ENCODE measurements around the gene RSPH1.

Gene RSPH1

GRCh38 chr21:42467140-42467983 is 28.7 kb downstream of the RSPH1 start:
- H3K9me3 ChIP-seq (ENCODE audit: low read depth, low read length), result no peaks in the 10 kb centered on the region
- DNase-seq (ENCODE audit: low read depth, low spot score), result no peak
- H3K27ac ChIP-seq, result peak overlapping the region; percentile 81; the same call in 1 of the 2 replicates
- no peak overlapping the region for H3K4me3 ChIP-seq
- TF ChIP-seq POLR2AphosphoS5 (IDR thresholded peaks at IDR 0.05; ENCODE audit: borderline replicate concordance, low read depth, low read length), result no peak
- no peak for TF ChIP-seq EZH2 (IDR thresholded peaks at IDR 0.05)
- no peak for TF ChIP-seq FOXP2 (optimal IDR thresholded peaks at IDR 0.05; ENCODE audit: control extremely low read depth, extremely low read length, insufficient read depth)
- no peaks in the 10 kb centered on the region for H3K36me3 ChIP-seq (ENCODE audit: insufficient read depth, low read length)
- H3K9ac ChIP-seq (ENCODE audit: insufficient read length), result no peak overlapping the region

GRCh38 chr21:42466700-42467099 is 29.3 kb downstream of the RSPH1 start:
- TF ChIP-seq EZH2 (IDR thresholded peaks at IDR 0.05), result no peak
- TF ChIP-seq POLR2AphosphoS5 (IDR thresholded peaks at IDR 0.05; ENCODE audit: borderline replicate concordance, low read depth, low read length), result no peak
- no peak for TF ChIP-seq FOXP2 (optimal IDR thresholded peaks at IDR 0.05; ENCODE audit: control extremely low read depth, extremely low read length, insufficient read depth)
- H3K9ac ChIP-seq (ENCODE audit: insufficient read length), result no peak overlapping the region
- DNase-seq (ENCODE audit: low read depth, low spot score), result no peak

GRCh38 chr21:42465803-42466127 is 30.3 kb downstream of the RSPH1 start:
- Histone ChIP-seq H3K36me3 (ENCODE audit: insufficient read depth, low read length) (no peaks in the 10 kb centered on the region), H3K9me3 (ENCODE audit: low read depth, low read length) (no peaks in the 10 kb centered on the region), H3K27ac (peak overlapping the region; percentile 91), H3K4me3 (peak overlapping the region; percentile 29; the same call in 1 of the 2 replicates), H3K9ac (ENCODE audit: insufficient read length) (no peak overlapping the region)
- DNase-seq (ENCODE audit: low read depth, low spot score), result no peak
- no peak for TF ChIP-seq POLR2AphosphoS5 (IDR thresholded peaks at IDR 0.05; ENCODE audit: borderline replicate concordance, low read depth, low read length)
- no peak for TF ChIP-seq FOXP2 (optimal IDR thresholded peaks at IDR 0.05; ENCODE audit: control extremely low read depth, extremely low read length, insufficient read depth)
- no peak for TF ChIP-seq EZH2 (IDR thresholded peaks at IDR 0.05)

More at GRCh38 chr21:42466700-42467099, 29.3 kb downstream of the RSPH1 start:
- H3K36me3 ChIP-seq (ENCODE audit: insufficient read depth, low read length), result no peaks in the 10 kb centered on the region
- H3K9me3 ChIP-seq (ENCODE audit: low read depth, low read length), result no peaks in the 10 kb centered on the region
- no peak overlapping the region for H3K27ac ChIP-seq
- no peak overlapping the region for H3K4me3 ChIP-seq

DNA sequence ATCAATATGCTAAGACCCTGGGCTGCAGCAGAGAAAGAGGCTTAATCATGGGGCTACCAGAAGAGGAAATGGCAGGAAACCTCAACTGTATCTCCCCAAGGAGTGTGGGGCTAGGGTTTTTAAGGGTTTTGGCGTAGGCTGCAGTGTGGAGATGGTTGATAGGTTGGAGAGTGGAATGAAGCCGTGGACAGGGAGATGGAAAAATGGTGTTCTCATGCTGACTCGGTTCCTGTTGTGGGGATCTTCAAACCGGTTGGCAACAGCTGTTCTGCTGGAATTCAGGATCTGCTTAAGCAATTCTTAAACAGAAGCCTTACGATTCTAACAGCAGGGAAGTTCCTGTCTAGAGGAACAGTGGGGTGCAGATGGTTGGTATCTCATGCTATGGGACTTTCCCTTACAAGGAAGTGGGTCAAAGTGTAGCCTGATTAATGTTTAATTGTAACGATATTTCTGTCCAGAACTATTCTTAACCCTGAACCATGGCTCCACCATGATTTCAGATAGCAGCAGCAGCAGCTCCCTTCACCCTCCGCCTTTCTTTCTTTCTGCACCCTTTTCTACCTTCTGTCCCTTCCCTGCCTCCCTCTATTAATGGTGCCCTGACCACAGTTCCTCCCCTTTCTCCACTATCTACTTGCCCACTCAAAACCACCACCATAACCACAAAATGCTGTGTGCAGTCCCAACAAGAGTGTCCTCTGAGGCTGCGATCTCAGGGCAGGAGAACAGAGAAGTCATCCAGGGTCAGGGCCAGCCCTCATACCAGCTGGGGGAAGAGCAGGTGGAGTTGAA is 30.8 kb downstream of the RSPH1 start:
- H3K36me3 ChIP-seq (ENCODE audit: insufficient read depth, low read length), result no peaks in the 10 kb centered on the region
- peak overlapping the region; percentile 91 for H3K27ac ChIP-seq
- H3K4me3 ChIP-seq, result peak overlapping the region; percentile 35
- TF ChIP-seq POLR2AphosphoS5 (IDR thresholded peaks at IDR 0.05; ENCODE audit: borderline replicate concordance, low read depth, low read length), result no peak
- no peak for TF ChIP-seq FOXP2 (optimal IDR thresholded peaks at IDR 0.05; ENCODE audit: control extremely low read depth, extremely low read length, insufficient read depth)
- TF ChIP-seq EZH2 (IDR thresholded peaks at IDR 0.05), result no peak
- DNase-seq (ENCODE audit: low read depth, low spot score), result peak; percentile 91
- no peaks in the 10 kb centered on the region for H3K9me3 ChIP-seq (ENCODE audit: low read depth, low read length)
- no peak overlapping the region for H3K9ac ChIP-seq (ENCODE audit: insufficient read length)

DNA sequence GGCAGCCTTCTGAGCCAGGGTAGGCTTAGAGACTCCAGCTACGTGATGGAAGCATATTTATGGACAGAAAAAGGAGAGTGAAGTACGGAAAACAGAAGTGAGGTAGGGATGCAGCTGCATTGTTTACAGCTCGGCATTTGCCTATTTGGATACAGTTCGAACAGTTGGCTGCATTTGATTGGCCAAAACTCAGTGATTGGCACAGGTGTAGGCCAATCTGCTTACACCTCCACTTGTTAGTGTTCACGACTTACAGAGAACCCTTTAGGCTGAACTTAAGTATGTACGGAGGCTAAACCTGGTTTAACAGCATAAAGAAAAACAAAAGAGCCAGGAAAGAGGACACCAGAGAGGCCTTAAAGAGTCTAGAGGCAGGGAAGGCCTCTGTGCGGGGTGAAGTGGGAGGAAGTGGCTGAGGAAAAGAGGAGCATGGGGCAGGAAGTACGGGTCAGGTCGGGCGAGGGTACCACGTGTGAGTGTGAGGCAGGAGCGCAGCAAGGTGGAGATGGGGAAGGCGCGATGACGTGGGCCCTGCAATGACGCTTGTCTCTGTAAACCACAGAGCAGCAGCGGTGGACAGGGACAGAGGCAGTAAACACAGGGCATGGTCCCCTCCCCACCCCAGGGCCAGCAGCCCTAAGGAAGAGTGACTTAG is 32.0 kb downstream of the RSPH1 start:
- Histone ChIP-seq H3K9ac (ENCODE audit: insufficient read length) (no peak overlapping the region), H3K4me3 (no peak overlapping the region), H3K27ac (peak overlapping the region; percentile 91), H3K9me3 (ENCODE audit: low read depth, low read length) (no peaks in the 10 kb centered on the region), H3K36me3 (ENCODE audit: insufficient read depth, low read length) (no peaks in the 10 kb centered on the region)
- TF ChIP-seq FOXP2 (optimal IDR thresholded peaks at IDR 0.05; ENCODE audit: control extremely low read depth, extremely low read length, insufficient read depth) (no peak), EZH2 (IDR thresholded peaks at IDR 0.05) (no peak), POLR2AphosphoS5 (IDR thresholded peaks at IDR 0.05; ENCODE audit: borderline replicate concordance, low read depth, low read length) (no peak)
- DNase-seq (ENCODE audit: low read depth, low spot score), result no peak

GRCh38 chr21:42461881-42462877 is 33.8 kb downstream of the RSPH1 start:
- no peak overlapping the region for H3K27ac ChIP-seq

DNA sequence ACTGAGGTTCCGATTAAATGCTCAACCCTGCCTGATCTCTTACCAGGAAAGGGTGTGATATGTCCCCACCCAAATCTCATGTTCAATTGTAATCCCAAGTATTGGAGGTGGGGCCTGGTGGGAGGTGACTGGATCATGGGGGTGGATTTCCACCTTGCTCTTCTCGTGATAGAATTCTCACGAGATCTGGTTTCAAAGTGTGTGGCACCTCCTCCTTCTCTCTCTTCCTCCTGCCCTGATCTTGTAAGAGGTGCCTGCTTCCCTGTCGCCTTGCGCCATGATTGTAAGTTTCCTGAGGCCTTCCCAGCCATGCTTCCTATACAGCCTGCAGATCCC is 34.9 kb downstream of the RSPH1 start:
- H3K4me3 ChIP-seq, result no peak overlapping the region
- TF ChIP-seq EZH2 (IDR thresholded peaks at IDR 0.05), result no peak
- no peak for TF ChIP-seq FOXP2 (optimal IDR thresholded peaks at IDR 0.05; ENCODE audit: control extremely low read depth, extremely low read length, insufficient read depth)
- no peak for TF ChIP-seq POLR2AphosphoS5 (IDR thresholded peaks at IDR 0.05; ENCODE audit: borderline replicate concordance, low read depth, low read length)
- no peak overlapping the region for H3K9ac ChIP-seq (ENCODE audit: insufficient read length)
- H3K9me3 ChIP-seq (ENCODE audit: low read depth, low read length), result no peaks in the 10 kb centered on the region
- DNase-seq (ENCODE audit: low read depth, low spot score), result no peak
- H3K27ac ChIP-seq, result no peak overlapping the region
- no peaks in the 10 kb centered on the region for H3K36me3 ChIP-seq (ENCODE audit: insufficient read depth, low read length)

More at GRCh38 chr21:42461881-42462877, 33.8 kb downstream of the RSPH1 start:
- H3K9ac ChIP-seq (ENCODE audit: insufficient read length), result no peak overlapping the region
- H3K36me3 ChIP-seq (ENCODE audit: insufficient read depth, low read length), result no peaks in the 10 kb centered on the region
- no peak overlapping the region for H3K4me3 ChIP-seq
- DNase-seq (ENCODE audit: low read depth, low spot score), result no peak
- TF ChIP-seq FOXP2 (optimal IDR thresholded peaks at IDR 0.05; ENCODE audit: control extremely low read depth, extremely low read length, insufficient read depth) (no peak), EZH2 (IDR thresholded peaks at IDR 0.05) (no peak), POLR2AphosphoS5 (IDR thresholded peaks at IDR 0.05; ENCODE audit: borderline replicate concordance, low read depth, low read length) (no peak)
- H3K9me3 ChIP-seq (ENCODE audit: low read depth, low read length), result no peaks in the 10 kb centered on the region
